ENCODE data around the gene UBE2I.

Gene UBE2I

GRCh38 chr16:1364510-1364909 lies 55.1 kb downstream of the UBE2I start:
- DNase-seq = no peak

- no peak for DNase-seq
Observed at GRCh38 chr16:1366060-1366711, 56.8 kb downstream of the UBE2I start.

- no peak for DNase-seq
Observed at GRCh38 chr16:1366712-1367299, 57.4 kb downstream of the UBE2I start.

GRCh38 chr16:1367486-1368174 lies 58.2 kb downstream of the UBE2I start:
- no peak for DNase-seq

GRCh38 chr16:1371054-1371978 lies 61.9 kb downstream of the UBE2I start:
- DNase-seq = no peak

- no peak for DNase-seq
Observed at GRCh38 chr16:1372292-1372950, 63.0 kb downstream of the UBE2I start.

GRCh38 chr16:1374418-1375297 lies 65.2 kb downstream of the UBE2I start:
- no peak for DNase-seq

GRCh38 chr16:1375298-1375640 lies 65.8 kb downstream of the UBE2I start:
- no peak for DNase-seq

- DNase-seq = no peak
Observed at GRCh38 chr16:1375741-1376410, 66.4 kb downstream of the UBE2I start.
